ENCODE results near the gene LRP2.

The LRP2 gene

GRCh38 chr2:169351725-169352124 is 10.6 kb downstream of the LRP2 start:
- Histone ChIP-seq H3K27me3 (ENCODE audit: insufficient read depth, low read length, poor library complexity) (peaks cover 5% of the 10 kb centered on the region), H2AFZ (ENCODE audit: low read depth, low read length) (no peak overlapping the region), H3K4me1 (ENCODE audit: insufficient read depth, low read length) (no peaks in the 10 kb centered on the region), H3K36me3 (ENCODE audit: insufficient read depth, low read length) (no peaks in the 10 kb centered on the region), H3K27ac (ENCODE audit: low read length) (no peak overlapping the region), H3K79me2 (ENCODE audit: insufficient read depth, low read length) (no peaks in the 10 kb centered on the region), H3K9ac (ENCODE audit: low read depth, low read length) (no peak overlapping the region), H3K4me3 (ENCODE audit: low read depth in 1 of 2, low read length in 2 of 2) (no peak overlapping the region), H3K9me3 (ENCODE audit: insufficient read depth, low read length, severe bottlenecking) (no peaks in the 10 kb centered on the region), H3K4me2 (ENCODE audit: insufficient read depth, low read length) (no peak overlapping the region), H4K20me1 (ENCODE audit: insufficient read depth, low read length) (no peaks in the 10 kb centered on the region)
- ATAC-seq (ENCODE audit: insufficient read depth, low read depth) (no peak), DNase-seq (no peak)
- TF ChIP-seq CTCF (IDR thresholded peaks at IDR 0.05; ENCODE audit: borderline replicate concordance, extremely low read depth, low read length, poor library complexity, severe bottlenecking) (no peak), EZH2 (IDR thresholded peaks at IDR 0.05; ENCODE audit: borderline replicate concordance, low read depth, low read length, severe bottlenecking) (no peak)

- H2AFZ ChIP-seq (ENCODE audit: low read depth, low read length): no peak overlapping the region
- no peaks in the 10 kb centered on the region for H4K20me1 ChIP-seq (ENCODE audit: insufficient read depth, low read length)
- H3K9ac ChIP-seq (ENCODE audit: low read depth, low read length): no peak overlapping the region
- peaks cover 8% of the 10 kb centered on the region for H3K27me3 ChIP-seq (ENCODE audit: insufficient read depth, low read length, poor library complexity)
- no peak overlapping the region for H3K4me2 ChIP-seq (ENCODE audit: insufficient read depth, low read length)
- no peak overlapping the region for H3K27ac ChIP-seq (ENCODE audit: low read length)
- no peaks in the 10 kb centered on the region for H3K4me1 ChIP-seq (ENCODE audit: insufficient read depth, low read length)
- TF ChIP-seq EZH2 (IDR thresholded peaks at IDR 0.05; ENCODE audit: borderline replicate concordance, low read depth, low read length, severe bottlenecking) (no peak), CTCF (IDR thresholded peaks at IDR 0.05; ENCODE audit: borderline replicate concordance, extremely low read depth, low read length, poor library complexity, severe bottlenecking) (no peak)
- no peak for DNase-seq
- H3K79me2 ChIP-seq (ENCODE audit: insufficient read depth, low read length): no peaks in the 10 kb centered on the region
- H3K9me3 ChIP-seq (ENCODE audit: insufficient read depth, low read length, severe bottlenecking): no peaks in the 10 kb centered on the region
- H3K36me3 ChIP-seq (ENCODE audit: insufficient read depth, low read length): no peaks in the 10 kb centered on the region
- no peak for ATAC-seq (ENCODE audit: insufficient read depth, low read depth)
- H3K4me3 ChIP-seq (ENCODE audit: low read depth in 1 of 2, low read length in 2 of 2): no peak overlapping the region
These were observed 12.8 kb downstream of the LRP2 start for GRCh38 chr2:169349535-169349934.

- Histone ChIP-seq H3K27ac (ENCODE audit: low read length) (no peak overlapping the region), H3K4me1 (ENCODE audit: insufficient read depth, low read length) (no peaks in the 10 kb centered on the region), H3K9ac (ENCODE audit: low read depth, low read length) (no peak overlapping the region), H3K79me2 (ENCODE audit: insufficient read depth, low read length) (no peaks in the 10 kb centered on the region), H2AFZ (ENCODE audit: low read depth, low read length) (no peak overlapping the region), H3K4me2 (ENCODE audit: insufficient read depth, low read length) (no peak overlapping the region), H3K36me3 (ENCODE audit: insufficient read depth, low read length) (no peaks in the 10 kb centered on the region), H4K20me1 (ENCODE audit: insufficient read depth, low read length) (no peaks in the 10 kb centered on the region), H3K27me3 (ENCODE audit: insufficient read depth, low read length, poor library complexity) (peaks cover 8% of the 10 kb centered on the region), H3K9me3 (ENCODE audit: insufficient read depth, low read length, severe bottlenecking) (no peaks in the 10 kb centered on the region), H3K4me3 (ENCODE audit: low read depth in 1 of 2, low read length in 2 of 2) (no peak overlapping the region)
- no peak for DNase-seq
- no peak for TF ChIP-seq CTCF (IDR thresholded peaks at IDR 0.05; ENCODE audit: borderline replicate concordance, extremely low read depth, low read length, poor library complexity, severe bottlenecking)
- no peak for TF ChIP-seq EZH2 (IDR thresholded peaks at IDR 0.05; ENCODE audit: borderline replicate concordance, low read depth, low read length, severe bottlenecking)
- no peak for ATAC-seq (ENCODE audit: insufficient read depth, low read depth)
These were observed 13.9 kb downstream of the LRP2 start for GRCh38 chr2:169348321-169349024.

All from DND-41 (cell line).